B cell (primary cell): ENCODE data around the gene HSPA12A.

ENCODE experiments used
- EZH2 ChIP-seq: IDR thresholded peaks from 2 replicates; pipeline ENCODE4 v1.6.1; 2012; ENCODE audit warnings: borderline replicate concordance, low read depth, mild to moderate bottlenecking, moderate library complexity, low read length; ENCODE audit not compliant: insufficient read depth, poor library complexity, severe bottlenecking
- TF ChIP-seq, protein P1 (sequence below): fragments of 200-600 bp; IDR thresholded peaks from one replicate; pipeline ENCODE4 v1.8.0; 2022; ENCODE audit warnings: antibody characterized with exemption, mild to moderate bottlenecking

GRCh38 chr10:116747325-116747724, 5.0 kb upstream of the HSPA12A start:
- no peak for TF ChIP-seq EZH2
- TF ChIP-seq, protein P1, sequence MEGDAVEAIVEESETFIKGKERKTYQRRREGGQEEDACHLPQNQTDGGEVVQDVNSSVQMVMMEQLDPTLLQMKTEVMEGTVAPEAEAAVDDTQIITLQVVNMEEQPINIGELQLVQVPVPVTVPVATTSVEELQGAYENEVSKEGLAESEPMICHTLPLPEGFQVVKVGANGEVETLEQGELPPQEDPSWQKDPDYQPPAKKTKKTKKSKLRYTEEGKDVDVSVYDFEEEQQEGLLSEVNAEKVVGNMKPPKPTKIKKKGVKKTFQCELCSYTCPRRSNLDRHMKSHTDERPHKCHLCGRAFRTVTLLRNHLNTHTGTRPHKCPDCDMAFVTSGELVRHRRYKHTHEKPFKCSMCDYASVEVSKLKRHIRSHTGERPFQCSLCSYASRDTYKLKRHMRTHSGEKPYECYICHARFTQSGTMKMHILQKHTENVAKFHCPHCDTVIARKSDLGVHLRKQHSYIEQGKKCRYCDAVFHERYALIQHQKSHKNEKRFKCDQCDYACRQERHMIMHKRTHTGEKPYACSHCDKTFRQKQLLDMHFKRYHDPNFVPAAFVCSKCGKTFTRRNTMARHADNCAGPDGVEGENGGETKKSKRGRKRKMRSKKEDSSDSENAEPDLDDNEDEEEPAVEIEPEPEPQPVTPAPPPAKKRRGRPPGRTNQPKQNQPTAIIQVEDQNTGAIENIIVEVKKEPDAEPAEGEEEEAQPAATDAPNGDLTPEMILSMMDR, result no peak
